Activated CD8-positive, alpha-beta memory T cell treated with anti-CD3 and anti-CD28 coated beads for 36 hours (primary cell): ENCODE results near the gene PTPN14. TPM values are rescaled to one million over a fixed set of nuclear protein-coding genes. Genes with fewer than 3 reads are reported as not detected.
"Not testable (repeated sequence)": the region's sequence is repeated elsewhere in the genome, so short reads cannot be mapped to it uniquely, and the experiment has no call there.

Experiments
- CTCF ChIA-PET: fragments of 350-600 bp; sonication (Branson Sonifier 250); formaldehyde crosslinking; loops from one replicate; lab custom pipeline; 2021; ENCODE audit warnings: antibody characterized with exemption; lab: Charles Lee
- POLR2A ChIA-PET: fragments of 350-600 bp; sonication (Branson Sonifier 250); formaldehyde crosslinking; loops from one replicate; lab custom pipeline; 2021; ENCODE audit warnings: antibody characterized with exemption; lab: Charles Lee
- total RNA-seq, 2 experiments: library from RNA; stranded (reverse); gene quantifications; one replicate each; pipeline ENCODE4 v1.2.3, GENCODE V29; 2021

PTPN14 gene
- total RNA-seq, 2 experiments from 2014 or later: 0.93 to 2.0 TPM

DNA sequence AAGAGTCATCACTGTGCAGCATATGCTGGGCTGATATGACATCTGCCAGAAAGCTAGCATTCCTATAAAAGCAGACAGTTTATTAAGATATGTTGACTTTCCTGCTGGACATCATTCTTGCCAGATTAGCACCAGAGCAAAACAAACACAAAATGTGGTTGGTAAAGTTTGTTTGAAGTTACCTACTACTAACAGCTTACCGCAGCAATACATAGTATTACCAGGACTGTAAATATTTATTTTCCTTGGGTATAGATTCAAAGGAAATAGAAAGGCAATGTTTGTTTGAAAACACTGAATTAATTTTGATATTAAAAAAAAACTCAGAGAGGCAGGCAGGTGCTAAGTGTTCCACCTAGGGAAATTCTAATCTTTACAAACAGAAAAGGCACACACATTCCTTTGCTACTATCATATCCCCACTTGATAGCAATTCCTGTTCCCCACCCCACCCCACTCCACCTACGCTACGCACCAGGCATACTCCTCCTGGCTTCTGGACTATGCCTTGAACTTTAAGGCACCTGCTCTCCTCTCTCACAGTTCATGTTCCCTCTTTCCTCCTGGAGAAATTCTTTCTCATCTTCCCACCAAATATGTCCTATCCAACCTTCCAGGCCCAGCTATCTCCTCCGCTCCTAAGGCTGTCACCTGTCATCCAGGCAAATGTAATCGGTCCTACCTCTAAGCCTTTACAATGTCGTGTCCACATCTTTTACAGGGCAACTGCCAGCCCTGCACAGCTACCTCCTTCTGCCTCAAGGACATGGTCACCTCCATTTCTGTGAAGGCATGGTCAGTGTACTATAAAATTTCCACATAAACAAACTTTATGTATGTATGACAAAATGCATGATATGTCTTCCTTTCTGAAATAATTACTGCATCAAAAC, 34.7 kb downstream of the PTPN14 start:
- POLR2A ChIA-PET: no interaction called here

DNA sequence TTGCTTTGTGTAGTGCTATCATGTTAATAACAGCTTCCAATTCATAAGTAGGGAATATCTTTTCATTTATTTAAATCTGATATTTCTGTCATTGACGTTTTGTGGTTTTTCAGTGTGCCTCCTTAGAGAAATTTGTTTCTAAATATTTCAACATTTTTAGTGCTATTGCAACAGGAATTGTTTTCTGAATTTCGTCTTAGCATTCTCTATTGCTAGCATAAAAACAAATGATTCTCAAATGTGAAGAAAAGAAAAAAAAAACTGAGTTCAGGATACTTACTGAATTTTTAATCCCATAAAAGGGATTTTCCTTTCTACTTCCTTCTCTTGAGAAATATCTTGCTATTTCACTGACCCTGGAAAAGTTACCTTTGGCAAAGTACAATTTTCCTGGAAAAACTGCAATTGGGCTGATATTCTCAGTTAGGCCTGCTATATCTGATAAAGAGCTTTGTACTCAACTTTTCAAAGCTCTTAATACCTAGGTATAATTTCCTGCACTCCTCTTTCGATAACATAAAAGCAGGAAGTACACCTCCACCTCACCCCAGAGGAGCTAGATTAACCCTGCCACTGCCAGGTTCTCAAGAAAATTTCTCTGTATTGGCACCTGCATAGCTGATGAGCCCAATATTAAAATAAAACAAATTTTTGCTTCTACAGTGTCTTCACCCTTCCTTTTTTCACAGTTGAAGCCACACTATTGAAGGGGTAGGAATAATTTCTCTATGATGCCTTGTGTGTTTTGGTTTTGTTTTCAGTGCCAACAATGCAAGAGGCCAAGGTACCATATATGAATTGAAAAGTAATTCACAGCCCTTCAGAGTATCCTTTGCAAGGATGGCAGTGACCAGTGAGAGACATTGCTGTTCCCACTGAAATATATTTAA, 35.6 kb downstream of the PTPN14 start:
- ChIA-PET CTCF (no interaction called here), POLR2A (no interaction called here)

More for the DNA sequence above, 34.7 kb downstream of the PTPN14 start:
- CTCF ChIA-PET: no interaction called here

DNA sequence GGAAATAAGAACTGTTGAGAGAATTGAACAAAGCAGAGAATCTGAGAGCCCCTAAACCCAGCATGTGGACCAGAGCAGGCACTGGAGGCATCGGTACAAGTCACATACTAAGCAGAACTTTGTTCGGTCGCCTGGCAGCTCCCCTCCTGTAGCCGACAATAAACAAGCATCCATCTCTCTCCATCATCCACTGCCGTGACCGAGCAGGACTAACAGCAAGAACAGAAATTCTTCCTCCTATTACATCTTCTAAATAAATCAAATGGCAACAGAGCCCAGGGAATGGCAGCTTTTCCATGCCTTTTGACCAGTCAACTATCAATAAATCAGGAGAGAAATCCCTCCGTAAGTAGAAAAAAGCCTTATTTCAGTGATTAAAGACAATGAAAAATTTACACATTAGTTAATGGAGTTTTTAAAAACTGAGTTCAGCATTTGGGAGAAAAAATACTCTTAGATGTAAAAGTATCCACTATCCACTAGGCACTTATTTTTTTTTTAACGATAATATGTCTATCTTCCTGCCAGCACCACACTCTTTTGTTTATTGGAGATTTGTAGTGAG, 36.5 kb downstream of the PTPN14 start:
- ChIA-PET CTCF (no interaction called here), POLR2A (no interaction called here)

DNA sequence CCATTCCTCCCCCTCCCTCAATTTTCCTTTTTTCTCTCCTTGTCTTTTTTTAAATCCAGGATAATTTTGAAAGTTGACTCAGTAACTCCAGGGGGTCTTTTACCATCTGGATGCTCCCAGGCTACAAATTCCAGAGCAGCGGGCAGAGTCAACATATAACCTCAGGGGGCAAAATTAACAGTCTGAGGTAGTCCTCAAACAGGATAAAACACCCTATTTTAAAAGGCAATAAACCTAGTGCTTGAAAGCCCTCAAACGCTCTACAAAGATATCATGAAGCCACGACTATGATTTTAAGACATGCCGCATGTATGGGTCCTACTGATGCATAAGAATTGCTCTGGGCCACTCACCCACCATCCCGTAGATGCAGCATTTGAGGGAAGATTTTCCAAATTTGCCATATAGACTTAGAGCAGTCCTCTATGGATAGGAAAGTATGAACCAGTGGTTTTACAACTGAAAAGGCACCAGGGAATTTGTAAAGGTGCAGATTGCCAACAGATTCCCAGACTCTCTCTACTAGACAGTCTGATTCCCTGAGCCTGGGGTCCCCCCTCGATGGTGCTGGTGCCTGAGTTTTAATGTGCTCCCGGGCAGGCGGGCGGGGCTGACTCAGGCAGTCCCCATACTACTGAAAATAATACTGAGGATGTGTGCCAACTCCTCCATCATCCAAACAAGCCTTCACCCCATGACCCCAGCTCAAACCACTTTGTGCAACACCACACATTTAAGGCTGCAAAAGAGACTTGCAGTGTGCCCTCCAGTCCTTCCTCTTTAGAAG, 37.2 kb downstream of the PTPN14 start:
- ChIA-PET CTCF (no interaction called here), POLR2A (no interaction called here)

DNA sequence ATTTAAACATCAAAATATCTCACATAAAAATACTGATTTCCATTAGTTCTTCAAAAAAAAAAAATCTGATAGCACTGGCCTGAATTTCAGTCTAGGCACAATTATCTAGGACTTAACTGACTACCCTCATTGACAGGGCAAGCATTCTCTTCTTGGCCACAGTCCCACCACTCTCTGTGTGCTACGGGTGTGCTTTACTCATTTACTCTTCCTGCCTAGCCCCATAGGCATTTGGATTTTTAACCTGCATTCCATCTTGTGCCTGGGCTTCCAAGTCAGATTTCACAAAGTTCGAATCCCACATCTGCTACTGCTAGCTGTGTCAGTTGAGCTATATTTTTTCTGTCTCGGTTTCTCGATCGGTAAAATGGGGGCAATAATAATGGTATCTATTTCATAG, 38.0 kb downstream of the PTPN14 start:
- CTCF ChIA-PET: no interaction called here
- POLR2A ChIA-PET: no interaction called here

DNA sequence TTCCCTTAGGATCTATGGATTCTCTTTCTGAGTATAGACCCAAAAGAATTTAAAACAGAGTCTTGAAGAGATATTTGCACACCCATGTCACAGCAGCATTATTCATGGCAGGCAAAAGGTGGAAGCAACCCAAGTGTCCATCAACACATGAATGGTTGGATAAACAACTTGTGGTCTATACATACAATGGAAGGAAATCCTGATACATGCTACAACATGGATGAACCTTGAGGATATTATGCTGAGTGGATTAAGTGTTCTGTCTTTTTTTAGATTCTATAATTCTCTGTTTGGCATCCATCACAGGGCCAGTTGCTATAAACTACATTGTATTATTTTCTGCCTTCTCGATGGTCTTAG, 39.8 kb downstream of the PTPN14 start:
- POLR2A ChIA-PET: no interaction called here
- CTCF ChIA-PET: no interaction called here

DNA sequence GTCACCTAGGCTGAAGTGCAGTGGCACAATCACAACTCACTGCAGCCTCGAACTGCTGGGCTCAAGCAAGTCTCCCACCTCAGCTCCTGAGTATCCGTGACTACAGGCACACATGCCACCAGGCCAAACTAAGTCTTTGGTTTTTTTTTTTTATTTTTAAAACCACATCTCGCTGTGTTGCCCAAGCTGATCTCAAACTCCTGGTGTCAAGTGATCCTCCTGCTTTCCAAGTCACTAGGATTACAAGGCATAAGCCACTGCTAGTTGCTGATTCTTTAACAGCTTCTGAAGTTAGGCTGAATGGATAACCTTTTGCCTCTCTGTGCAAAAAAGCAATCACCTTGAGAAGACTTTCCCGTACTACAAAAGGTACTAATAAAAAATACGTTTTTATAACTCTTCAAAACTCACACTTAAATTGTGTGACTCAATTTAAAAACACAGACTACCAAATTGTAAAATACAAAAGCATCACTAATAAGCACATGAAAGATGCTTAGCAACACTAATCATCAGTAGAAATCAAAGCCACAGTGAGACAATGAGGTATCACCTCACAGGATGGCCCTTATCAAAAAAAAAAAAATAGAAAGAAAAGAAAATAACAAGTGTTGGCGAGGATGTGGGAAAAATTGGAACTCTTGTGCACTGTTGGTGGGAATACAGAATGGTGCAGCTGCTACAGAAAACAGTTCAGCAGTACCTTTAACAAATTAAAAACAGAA, 40.3 kb downstream of the PTPN14 start:
- CTCF ChIA-PET: no interaction called here
- POLR2A ChIA-PET: no interaction called here

DNA sequence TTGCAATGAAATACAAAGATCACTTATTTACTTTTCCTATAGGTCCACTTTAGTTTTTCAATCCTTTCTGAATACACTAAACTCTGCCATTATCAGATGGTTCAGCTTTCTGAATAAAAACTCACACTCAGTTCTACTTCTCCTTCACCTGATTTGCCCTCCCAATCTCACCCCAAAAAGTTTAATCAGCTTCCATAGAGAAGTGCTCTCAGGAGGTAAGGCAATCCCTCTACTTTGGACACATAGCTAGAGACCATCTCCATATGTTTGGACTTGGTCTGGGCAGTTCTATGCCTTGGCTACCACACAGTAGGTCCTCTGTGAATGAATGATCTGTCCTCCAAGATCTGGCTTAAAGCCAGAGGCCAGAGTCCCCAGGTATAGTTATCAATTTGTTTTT, 40.9 kb downstream of the PTPN14 start:
- CTCF ChIA-PET: no interaction called here
- POLR2A ChIA-PET: no interaction called here

DNA sequence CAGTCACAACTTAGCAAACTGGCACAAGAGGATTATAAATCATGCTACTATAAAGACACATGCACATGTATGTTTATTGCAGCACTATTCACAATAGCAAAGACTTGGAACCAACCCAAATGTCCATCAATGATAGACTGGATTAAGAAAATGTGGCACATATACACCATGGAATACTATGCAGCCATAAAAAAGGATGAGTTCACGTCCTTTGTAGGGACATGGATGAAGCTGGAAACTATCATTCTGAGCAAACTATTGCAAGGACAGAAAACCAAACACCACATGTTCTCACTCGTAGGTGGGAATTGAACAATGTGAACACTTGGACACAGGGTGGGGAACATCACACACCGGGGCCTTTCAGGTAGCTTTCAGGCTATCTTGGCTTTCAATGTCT, 41.8 kb downstream of the PTPN14 start:
- POLR2A ChIA-PET, CTCF ChIA-PET: not testable (repeated sequence)

DNA sequence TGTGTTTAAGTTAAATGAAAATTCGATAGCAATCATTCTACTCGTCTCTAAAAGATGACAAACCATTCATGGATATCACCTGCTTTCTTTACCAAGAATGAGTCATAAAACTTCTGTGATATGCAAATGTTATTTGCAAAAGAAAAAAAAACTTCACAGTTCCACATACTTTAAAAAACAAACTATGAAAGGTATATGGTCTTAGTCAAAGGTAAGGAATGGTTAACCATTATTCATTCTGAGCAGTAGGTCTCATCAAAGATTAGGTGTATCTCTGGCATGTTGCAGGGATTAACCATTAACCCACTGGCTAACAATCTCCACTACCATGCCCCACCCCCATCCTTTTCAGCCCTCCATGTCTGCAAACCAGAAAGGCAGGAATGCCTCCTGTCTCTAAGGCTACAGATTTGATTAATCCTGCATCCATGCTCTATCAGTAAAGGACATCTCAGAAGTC, 44.4 kb downstream of the PTPN14 start:
- ChIA-PET CTCF (no interaction called here), POLR2A (no interaction called here)

DNA sequence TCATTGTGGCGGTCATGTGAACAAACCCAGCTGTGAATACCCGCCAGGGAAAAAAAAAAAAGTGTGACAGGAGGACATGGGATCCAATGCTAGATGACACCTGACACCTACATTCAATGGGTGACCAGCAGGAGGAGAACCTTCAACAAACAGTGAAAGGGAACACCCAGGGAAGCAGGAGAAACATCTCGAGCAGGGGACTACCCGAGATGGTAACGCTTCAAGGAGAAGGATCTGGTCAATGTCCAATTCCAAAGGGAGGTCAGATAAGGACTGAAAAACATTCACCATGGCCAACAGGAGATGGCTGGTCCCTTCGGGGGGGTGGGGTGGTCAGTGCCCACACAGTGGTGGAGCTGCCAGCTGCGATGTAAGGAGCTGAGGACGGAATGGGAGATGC, 46.3 kb downstream of the PTPN14 start:
- ChIA-PET POLR2A (no interaction called here), CTCF (no interaction called here)

DNA sequence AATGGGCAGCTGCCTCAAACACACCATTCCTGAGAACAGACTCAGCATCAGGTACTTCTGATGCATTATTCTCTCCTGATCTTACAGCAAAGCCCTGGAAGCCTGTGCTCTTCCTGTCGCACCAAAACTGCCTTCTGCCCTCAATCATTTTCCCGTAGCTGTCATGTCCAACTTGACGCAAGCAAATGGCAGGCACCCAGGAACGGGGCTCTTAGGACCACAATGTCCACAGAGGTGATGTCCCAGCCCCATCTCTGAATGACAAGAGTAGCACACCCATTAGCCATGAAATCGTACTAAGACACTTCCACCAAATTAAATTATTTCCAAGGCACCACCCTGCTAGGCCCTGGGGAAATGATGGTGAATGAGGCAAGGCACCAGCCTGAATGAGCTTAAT, 47.1 kb downstream of the PTPN14 start:
- ChIA-PET CTCF (no interaction called here), POLR2A (no interaction called here)

DNA sequence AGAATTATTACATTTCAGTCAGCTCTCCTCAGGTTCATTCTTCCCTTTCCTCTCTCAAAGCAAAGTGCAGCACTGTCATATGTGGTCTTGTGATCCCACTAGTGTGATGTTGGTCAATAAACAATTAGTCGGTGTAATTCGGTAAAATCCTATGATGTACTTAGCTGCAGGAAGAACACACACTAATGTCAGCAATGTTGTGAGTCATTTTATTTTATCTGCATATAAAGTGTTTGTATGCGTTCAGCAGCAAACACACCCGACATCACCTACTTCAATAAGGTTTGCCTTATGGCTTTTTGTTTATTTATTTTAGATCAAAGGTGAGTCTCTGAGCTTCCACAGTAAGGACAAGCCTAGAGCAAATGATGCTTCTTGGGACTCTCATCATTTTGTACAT, 47.8 kb downstream of the PTPN14 start:
- POLR2A ChIA-PET: no interaction called here
- CTCF ChIA-PET: no interaction called here

DNA sequence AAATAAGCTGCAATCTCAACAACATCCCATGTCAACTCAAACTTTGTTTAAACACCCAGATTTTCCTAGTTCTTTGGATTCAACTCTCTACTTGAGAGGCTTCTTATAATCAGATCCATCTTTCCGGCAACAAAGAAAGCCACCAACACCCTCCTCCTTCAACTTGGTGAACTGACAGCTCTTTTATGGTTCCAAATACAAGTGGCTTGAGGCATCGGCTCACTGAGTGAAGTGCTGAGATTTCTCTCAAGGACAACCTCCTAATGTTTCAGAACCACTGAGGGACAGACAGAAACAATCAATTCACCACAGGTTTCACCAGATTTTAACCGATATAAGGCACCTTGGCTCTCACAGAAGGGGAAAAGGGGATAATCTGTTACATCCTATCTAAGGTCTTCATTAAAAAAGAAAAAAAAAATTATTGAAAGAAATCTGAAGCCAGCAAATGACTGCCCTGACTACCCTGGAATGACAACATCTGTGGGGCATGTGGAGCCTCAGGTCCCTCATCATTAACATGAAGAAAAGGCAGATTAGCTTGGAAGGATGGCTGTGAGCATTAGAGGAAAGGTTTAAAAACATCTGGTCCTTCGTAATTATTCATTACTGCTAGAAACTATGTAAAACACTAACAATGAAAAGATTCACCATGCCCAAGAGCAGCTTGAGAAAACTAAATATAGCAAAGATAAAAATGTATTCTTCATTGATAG, 50.9 kb downstream of the PTPN14 start:
- POLR2A ChIA-PET: no interaction called here
- CTCF ChIA-PET: no interaction called here

DNA sequence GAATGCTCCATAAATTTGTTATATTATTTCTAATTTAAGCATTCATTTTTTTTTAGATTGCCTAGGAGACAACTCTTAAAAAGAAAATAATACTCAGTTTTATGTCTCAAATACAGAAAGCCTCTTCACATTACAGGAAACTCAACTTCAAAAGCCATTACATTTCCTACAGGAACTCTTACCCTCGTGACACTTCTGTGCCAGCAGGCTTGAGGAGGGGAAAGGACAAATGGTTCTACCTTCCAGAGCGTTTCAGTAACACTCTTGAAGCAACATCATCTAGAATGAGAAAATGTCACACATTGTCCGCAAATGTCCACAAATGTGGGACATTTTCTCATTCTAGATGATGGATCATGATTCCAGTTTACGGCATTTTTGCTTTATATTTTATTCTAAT, 51.7 kb downstream of the PTPN14 start:
- ChIA-PET POLR2A (no interaction called here), CTCF (no interaction called here)

DNA sequence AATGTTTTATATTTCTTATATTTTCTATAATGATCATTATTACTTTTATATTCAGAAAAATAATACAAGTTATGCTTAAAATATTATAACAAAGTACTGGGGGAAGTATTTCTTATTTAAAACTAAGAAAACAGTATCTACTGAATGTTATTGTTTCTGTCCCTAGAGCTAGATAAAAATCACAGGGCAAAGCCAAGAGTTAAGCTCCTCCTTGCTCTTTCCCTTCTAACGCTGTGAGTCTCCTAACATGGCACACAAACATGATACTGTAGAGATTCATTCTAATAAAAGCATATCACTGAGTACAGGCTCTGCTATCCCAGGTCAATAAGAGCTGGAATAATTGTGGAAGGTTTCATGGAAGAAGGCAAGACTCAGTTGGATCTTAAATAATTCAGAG, 53.4 kb downstream of the PTPN14 start:
- ChIA-PET POLR2A (no interaction called here), CTCF (no interaction called here)

DNA sequence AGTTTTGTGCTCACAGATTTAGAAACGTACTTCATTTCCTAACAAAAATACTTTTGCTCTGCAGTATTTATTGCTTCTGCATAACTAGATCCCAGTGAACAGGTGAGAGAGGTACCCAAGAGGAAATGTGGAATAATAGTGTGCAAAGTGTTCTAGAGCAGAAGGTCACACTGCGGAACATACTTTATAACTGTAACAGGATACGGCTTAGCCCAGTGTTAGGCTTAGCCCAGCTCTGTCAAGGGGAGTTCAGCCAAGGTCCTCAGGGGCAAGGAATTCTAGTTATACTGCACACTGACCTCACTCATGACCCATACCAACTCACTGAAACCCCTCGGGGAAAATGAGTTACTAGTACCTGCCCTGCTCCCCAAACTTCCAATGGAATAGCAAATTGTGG, 55.3 kb downstream of the PTPN14 start:
- ChIA-PET CTCF (no interaction called here), POLR2A (no interaction called here)

DNA sequence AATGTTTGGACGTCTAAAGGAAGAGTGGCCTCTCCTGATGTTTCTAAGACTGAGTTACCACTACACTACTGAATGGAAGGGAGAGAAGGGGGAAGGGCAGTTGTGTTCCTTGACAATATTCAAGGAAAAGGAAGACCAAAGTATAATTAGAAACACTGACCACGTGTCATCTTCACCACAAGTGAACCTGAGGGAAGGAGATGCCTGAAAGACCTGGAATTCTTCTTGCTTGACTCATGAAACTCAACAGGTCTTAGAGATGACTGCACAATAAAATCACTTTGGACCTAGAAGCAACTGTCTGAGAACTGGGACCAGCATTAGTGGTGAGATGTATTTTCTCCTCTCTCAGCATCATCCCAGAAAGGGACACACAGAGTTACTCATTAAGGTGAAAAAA, 56.7 kb downstream of the PTPN14 start:
- ChIA-PET POLR2A (no interaction called here), CTCF (no interaction called here)
